Activated CD4-positive, CD25-positive, alpha-beta regulatory T cell treated with anti-CD3 and anti-CD28 coated beads, Interleukin-2, amount 50 U/mL, for 24 hours (primary cell): ENCODE results near the gene HSPA8.
"Not testable (repeated sequence)": the region's sequence is repeated elsewhere in the genome, so short reads cannot be mapped to it uniquely, and the experiment has no call there.

Experiments used
- ATAC-seq, 2 donors: fragments of 150-1000 bp; cut with Tn5 transposase; one replicate each; pipeline ENCODE4 v1.10.0; 2021; ENCODE audit warnings: mild to moderate bottlenecking in 1 of 2, moderate library complexity in 1 of 2

The HSPA8 gene

DNA sequence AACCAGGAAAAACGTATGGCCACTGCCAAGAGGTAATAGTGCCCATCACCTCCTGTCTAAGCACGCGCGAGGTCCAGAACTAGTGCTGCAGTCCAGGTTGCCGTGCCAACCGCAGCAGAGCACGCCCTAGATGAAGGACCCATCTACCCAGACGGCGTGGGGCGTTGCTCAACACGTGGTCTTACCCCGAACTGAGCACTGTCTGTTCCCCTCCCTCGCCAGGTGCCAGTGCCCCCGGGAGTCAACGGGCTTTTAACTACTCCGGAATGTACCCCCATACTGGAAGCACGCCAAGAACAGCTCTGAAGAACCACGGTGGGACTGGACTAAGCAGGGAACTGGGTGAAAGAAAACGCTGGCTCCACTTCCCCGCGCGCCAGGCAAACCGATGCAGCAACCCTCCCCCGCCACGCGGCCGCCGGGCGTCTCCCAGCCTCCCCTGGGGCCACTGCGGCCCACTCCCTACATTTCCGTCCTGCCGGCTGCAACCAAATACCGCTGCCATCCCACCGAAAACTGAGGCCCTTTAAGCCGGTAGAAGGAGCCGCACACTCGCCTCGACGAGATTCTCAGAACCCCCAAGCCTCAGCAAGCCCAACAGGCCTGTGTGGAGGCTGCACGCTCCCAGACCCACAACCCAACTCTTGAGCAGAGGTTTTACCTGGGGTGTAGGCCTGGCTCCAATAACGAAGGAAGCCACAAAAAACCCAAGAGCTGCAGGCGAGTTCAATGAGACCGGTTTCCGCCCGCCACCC is at the start of gene HSPA8:
HSPA8 (minus strand) TSS at position 734 of the 755 bp plus-strand sequence. CDS start 812 bp downstream, outside the sequence.
- ATAC-seq, result peak; percentile 12 to 18

DNA sequence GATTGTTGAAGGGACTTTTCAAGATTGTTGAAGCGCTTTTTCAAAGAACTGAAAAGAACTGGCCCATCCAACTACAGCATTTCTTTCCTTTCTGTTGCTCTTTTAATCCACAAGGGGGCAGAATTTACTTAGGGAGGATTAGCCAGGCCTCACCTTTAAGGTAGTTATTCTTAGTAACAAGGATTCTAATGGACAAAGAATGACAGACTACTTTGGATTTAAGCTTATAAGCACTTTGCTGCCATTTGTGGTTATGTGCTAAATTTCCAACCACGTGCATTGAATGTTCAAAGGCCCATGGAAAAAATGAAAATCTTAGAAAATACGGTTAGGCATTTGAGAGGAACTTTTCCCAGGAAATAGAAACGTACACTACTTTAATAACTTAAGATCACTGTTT is 49.5 kb upstream of the HSPA8 start:
- peak in 1 of 2 donors; percentile 44 for ATAC-seq

DNA sequence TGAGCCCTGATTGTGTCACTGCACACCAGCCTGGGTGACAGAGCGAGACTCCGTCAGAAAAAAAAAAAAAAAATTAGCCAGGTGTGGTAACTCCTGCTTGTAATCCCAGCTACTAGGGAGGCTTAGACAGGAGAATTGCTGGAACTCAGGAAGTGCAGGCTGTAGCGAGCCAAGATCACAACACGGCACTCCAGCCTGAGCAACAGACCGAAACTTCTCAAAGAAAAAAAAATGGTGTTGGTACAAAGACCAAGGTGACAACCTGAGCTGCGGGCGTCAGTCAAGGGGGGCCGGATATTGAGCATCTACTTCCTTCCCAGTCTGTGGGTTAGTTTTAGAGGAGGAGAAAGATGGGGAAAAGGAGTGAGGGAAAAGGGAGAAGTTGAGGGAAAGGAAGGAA is 48.5 kb upstream of the HSPA8 start:
- no peak for ATAC-seq

DNA sequence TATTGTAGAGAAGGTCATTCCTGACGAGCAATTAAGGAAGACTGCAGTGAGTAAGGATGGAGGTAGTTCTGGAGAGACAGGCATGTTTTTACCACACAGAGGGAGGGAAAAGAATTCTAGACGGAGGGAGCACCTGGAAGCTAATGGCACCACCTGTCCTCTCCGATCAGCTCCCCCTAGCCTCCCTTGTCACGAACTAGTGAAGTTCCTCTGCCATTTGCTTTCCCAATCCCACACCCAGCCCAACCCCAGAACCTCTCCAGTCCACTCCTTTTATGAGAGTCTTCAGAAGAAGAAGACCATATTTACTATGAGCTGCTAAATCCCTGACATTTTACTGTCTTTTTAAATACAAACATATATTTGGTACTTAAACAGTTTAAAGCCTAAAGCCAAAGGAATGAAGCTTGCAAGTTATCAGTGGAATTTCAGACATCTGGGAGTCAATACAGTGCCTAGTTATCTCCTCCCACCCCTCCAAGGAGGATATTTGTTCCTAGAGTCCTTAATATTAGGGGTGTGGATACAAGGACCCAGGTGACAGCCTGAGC is 46.1 kb upstream of the HSPA8 start:
- ATAC-seq, result no peak

DNA sequence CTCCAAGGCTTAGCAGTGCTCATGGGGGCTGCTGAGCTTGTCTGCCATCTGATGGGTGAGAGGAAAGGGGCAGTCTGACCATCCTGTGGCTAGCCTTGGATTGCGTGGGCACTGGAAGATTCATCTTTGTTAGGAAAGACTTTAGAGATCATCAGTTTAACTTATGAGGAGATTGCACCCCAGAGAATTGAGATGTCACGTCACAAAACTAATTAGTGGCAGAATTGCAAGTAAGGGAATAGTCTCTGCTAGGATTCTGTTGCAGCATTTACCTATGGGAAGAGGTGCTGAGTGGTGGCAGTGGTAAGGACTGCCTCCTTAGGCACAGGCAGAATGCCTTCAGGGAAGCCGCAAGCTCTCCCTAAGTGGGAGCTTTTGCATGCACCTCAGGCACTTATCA is 42.8 kb upstream of the HSPA8 start:
- no peak for ATAC-seq

DNA sequence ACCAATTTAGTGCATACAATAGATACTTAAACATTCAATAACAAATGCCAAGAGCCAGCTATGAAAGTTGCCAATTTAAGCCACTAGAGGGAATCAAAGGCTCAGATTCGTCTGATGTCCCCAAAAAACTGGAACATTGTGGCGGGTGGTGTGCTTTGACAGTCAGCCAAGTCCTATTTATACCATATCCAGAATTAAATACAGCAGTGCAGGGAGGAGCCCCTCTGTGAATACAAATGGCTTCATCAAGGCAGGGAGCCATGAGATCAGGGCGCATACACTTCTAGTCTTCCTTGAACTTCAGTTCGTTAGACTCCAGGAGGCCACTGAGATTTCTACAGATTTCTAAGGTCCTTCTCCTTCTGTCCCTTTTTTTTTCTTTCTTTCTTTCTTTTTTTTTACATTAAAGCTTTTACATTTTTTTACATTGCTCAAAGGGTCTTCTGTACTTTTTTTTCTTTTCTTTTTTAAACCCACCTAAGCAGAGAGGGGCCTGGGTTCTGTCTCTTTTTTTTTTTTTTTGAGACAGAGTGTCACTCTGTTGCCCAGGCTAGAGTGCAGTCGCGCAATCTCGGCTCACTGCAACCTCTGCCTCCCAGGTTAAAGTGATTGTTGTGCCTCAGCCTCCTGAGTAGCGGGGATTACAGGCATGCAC is 41.5 kb upstream of the HSPA8 start:
- ATAC-seq, result peak in 1 of 2 donors; percentile 38

DNA sequence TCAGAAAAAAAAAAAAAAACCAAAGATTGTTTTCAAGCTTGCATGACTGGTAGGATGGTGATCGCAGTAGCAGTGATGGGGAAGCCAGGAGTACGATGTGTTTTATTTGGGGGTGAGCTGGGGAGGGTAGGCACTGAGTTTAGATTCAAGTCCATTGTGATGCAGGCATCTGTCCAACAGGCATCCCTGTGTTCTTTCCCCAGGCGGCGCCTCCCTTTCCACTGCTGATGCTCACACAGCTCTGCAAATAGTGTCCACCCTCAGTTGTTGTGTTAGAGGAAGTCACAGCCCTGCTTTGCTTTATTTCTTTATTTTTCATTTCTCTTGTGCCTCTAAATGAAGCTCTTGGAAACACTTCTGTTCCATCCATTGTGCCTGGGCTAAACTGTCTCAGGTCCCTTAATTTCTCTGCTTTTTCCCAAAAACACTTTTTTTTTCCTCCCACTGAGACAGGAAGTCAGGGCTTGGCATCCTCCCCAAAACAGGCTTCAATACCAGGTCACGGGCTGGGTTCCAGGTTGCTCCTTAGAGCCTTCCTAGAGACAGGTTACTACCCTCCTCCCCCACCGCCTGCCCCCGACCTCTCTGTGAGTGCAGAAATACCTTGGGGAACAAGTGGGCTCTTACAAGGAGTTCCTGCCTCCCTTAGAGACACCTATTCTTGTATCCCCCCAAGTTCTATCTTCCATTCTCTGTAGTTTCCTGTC is 38.6 kb upstream of the HSPA8 start:
- ATAC-seq, result no peak

DNA sequence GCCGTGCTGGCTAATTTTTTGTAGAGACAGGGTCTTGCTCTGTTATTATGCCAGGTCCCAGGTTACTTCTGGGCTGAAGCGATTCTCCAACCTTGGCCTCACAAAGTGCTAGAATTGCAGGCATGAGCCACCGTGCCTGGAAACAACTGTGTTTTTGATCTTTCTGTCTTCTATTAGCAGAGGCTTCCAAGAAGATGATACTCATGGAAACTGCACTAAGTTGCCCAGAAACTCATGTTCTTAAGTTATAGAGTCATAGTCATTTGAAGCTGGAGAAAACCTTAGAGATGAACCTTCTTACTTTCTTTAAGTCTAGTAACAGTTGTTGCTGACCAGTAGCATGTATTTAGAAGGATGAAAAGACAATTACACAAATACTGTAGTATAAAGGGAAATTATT is 37.1 kb upstream of the HSPA8 start:
- ATAC-seq, result no peak

DNA sequence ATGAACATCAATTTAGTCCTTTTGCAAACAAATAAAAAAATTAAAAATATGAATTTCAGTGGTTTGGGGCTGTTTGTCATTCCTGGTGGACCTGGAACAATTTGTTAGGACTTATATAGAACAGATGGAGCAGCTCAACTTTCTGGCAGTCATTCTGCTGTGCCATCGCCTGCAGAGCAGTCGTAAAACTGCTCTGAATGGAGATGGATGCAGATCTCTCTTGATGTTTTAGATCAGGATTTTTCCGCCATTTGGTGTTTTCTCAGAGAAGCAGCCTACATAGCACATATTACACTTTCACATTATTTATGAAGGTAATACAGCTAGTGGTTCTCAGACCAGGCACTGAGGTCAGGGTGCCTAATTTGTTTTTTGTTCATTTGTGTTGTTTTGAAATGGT is 31.8 kb upstream of the HSPA8 start:
- no peak for ATAC-seq

DNA sequence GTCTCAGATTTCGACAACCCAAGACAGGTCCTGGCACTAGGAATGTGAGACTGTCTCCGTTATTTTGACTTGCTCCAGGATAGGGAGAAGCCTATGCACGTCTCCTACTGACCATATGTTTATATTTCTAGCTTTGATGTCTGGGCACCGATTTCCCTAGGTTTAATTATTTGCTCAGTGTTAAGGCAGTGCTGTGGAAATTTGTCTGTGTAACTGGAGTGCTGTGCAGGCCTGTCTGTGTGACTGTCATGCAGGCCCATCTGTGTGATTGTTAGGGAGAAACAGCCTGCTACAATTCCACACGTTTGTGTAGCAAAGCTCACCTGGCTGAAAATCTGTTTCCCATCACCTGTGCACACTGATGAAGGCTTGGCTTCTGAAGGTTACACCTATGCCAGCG is 29.6 kb upstream of the HSPA8 start:
- ATAC-seq, result no peak

DNA sequence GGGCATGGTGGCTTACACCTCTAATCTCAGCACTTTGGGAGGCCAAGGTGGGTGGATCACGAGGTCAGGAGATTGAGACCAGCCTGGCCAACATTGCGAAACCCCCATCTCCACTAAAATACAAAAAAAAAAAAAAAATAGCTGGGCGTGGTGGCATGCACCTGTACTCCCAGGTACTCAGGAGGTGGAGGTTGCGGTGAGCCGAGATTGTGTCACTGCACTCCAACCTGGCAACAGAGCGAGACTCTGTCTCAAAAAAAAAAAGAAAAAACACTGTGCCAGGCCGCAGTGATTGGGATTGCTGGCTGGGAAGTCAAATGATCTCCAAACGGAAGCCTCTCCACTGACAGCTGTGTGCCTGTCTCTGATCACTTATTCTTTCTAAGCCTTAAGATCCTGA is 28.2 kb upstream of the HSPA8 start:
- ATAC-seq, result not testable (repeated sequence)

DNA sequence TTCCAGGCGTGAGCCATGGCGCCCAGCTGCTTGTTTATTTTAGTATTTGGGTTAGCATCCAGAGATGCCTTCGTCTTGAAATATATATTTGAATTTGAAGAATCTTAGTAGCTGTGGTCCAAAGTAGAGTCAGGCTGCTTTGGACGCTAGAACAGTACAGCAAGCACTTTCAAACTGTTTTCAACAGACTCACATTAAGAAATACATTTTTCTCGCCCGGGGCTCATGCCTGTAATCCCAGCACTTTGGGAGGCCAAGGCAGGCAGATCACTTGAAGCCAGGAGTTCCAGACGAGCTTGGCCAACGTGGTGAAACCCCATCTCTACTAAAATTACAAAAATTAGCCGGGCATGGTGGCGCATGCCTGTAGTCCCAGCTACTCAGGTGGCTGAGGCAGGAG is 27.0 kb upstream of the HSPA8 start:
- ATAC-seq, result not testable (repeated sequence)

DNA sequence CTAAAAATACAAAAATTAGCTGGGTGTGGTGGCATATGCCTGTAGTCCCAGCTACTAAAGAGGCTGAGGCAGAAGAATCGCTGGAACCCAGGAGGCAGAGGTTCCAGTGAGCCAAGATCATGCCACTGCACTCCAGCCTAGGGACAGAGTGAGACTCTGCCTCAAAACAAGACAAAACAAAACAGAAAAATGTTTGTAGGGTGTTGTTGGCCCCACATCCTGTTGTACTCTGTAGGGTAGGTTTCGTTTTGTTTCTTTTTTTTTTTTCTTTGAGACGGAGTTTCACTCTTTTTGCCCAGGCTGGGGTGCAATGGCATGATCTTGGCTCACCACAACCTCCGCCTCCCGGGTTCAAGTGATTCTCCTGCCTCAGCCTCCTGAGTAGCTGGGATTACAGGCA is 25.7 kb upstream of the HSPA8 start:
- ATAC-seq, result peak; percentile 81 to 89

DNA sequence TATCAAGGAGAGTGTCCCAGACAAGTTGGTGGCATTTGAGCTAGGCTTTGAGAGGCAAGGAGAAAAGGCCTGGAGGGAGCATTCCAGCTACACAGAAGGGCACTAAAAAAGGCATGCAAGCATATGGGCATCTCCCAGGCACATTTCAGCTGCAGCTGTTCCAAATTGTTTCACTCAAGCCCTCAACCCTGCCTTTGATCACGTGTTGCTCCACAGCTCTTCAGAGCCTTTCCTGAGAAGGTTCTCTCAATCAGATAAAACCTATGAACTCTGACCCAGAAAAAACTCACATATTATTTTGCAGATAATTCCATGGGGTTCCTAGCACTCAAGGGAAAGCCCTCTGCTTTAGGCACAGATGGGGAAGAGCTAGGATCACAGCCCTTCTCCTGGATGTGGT is 24.4 kb upstream of the HSPA8 start:
- no peak for ATAC-seq

DNA sequence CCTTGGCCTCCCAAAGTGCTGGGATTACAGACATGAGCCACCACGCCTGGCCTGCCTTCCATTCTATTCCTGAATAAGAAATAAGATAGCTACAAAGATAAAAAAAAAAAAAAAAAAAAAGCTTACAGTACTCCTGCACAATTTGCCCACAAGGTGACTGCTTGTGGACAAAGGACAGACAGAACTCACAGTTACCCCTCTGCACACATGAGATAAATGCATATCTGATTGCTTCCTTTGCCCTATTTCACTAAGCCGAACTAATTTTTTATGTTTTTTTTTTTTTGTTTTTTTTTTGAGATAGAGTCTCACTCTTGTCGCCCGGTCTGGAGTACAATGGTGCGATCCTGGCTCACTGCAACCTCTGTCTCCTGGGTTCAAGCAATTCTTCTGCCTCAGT is 23.6 kb upstream of the HSPA8 start:
- ATAC-seq, result no peak

DNA sequence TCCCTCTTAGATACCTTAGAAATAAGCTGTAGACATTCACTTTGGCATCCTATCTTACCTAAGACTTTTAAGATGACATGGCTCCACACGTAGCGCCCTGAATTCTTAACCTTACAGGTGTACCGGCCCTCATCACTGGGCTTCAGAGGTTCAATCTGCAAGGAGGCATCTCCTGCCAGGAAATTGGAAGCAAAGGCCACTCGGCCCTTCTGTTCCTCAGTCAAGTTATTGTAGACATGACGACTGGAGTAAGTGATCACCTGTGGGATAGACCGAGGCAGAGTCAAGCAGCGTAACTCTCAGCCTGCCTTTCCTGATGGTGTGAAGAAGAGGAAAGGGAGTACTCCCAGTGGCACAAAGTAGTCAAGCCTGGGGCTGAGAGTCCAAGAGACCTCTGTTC is 22.5 kb upstream of the HSPA8 start:
- ATAC-seq, result no peak

DNA sequence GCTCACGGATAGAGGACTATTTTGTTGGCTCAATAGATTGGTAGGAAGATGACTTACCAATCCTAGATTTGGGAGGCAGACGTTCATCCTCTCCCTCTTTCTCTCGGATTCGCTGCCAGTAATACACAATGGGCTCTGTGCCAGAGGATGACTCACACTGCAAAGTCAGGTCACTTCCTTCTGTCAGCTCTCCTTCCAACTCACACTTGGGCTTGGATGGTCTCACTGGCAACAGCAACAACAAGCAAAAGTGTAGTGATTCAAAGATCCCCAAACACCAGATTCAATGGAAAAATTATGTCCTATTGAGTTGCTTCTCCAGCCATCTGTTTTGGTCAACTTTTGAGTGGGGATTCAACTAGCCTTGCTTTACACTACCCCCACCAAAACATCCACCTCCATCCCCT is 21.7 kb upstream of the HSPA8 start:
- ATAC-seq, result peak; percentile 42 to 61

DNA sequence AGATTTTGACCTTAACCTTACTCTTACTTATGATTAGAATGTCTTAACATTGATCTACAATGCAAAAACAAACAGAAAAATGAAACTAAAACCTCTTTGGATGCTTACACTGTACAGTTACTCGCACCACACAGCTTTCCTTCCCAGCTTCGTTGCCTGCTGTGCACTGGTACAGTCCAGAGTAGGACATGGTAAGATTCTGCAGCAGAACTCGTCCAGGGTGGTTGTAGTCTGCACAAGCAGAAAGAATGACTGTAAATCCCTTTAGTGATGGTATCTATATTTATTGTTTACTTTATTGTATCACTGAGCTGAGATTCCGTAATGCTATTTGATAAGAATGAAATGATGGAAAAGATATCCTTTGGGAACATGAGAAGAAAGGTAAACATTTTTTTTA is 21.0 kb upstream of the HSPA8 start:
- peak in 1 of 2 donors; percentile 26 for ATAC-seq

DNA sequence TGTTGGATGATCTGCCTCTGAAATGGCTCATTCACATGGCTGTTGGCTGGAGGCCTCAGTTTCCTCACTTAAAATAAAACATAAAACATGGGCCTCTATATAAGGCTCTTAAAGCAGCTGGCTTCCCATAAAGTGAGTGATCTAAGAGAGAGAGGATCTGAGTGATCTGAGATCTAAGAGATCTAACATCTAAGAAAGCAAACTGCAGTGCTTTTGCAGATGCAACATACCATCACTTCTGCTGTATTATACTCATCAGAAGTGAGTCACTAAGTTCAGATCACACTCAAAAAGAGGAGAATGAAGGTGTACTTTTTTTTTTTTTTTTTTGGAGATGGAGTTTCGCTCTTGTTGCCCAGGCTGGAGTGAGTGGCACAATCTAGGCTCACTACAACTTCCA is 18.1 kb upstream of the HSPA8 start:
- ATAC-seq, result peak; percentile 68 to 83

DNA sequence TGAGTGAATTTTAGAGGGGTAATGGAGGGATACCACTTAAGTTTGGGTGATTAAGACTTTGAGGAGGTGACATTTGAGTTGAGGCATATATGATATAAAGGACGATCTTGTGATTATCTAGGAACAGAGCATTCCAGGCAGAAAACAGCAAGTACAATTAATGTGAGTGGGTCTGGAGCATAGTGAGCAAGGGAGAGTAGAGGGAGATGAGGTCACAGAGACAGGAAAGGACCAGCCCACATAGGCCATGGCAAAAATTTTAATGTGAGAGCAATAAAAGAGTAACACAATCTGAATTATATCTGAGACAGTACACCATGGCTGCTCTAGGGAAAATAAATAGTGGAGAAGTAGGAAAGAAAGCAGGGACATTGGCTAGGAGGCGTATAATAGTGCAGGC is 14.5 kb upstream of the HSPA8 start:
- ATAC-seq, result no peak

DNA sequence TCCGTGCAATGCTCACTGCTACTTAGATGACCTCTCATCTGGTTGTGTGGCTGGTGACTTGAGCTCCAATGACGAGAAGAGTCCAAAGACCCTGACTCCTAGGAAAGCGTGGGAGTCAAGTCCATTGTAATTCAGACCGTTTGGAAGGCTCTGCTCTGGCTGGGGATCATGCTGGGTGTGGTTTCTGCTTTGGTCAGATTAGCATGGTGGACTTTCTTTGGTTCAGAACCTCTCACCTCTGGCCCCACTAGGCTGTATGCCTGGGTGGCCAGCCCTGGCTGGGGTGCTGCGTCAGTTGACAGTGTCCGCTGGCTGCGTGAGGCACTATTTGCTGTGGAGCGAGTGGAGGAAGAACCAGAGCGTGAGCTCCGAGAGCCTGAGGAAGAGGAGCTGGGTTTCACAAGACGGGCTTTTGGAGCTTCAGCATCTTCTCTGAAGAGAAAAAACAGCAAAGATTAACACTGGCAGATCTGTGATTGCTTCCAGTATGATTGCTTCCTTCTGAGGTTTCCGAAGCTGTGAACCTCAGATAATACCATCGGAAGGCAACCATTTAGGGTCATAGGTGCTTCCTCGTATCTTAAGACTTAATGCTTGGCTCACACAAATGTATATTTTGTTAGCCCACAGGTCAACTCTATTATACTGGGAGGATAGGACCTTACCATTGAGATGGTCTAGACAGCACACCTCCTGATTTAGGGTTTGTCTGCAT is 11.6 kb upstream of the HSPA8 start:
- ATAC-seq, result no peak

DNA sequence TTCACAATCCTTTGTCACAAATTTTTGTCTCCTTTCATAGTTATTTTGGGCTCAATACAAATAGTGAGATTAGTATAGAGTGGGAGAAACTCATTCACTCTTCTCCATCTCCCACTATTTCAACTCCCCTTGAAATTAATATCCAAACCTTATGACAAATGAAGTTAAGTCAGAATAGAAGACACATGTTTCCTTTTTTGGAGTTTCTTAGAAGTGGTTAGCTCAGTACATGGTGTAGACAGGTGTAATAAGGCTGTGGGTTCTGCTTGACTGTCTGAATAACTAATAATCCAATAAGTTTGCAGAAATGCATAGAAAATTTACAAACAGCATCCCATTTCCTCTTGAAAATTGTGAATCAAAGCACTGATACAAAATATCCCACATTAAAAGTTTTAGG is 10.8 kb upstream of the HSPA8 start:
- ATAC-seq, result no peak

DNA sequence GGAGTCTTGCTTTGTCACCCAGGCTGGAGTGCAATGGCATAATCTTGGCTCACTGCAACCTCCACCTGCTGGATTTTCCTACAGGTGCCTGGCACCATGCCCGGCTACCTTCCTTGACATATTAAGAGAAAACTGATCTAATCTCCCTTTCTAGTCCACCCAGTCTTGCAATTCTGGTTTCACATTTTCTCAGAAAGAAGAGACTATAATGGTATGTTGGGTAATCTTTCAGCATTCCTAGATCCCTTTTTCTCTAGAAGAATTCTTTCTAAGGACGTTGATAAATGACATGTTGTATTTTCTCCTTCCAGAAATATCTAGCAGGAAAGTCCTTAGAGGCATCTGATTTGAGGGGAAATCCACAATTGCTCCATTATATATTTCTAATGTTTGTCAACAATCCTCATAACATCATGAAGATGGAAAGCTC is 10.4 kb upstream of the HSPA8 start:
- no peak for ATAC-seq
